PC-9 (cell line): ENCODE results near the gene STX18. TPM values are rescaled to one million over a fixed set of nuclear protein-coding genes. Genes with fewer than 3 reads are reported as not detected.

Experiments
- BruUV-seq: library from RNA; stranded (reverse); fragments of 400-500 nt; replicated peaks from 2 replicates; lab custom pipeline; 2021; lab: Mats Ljungman, UMichigan
- CTCF ChIA-PET: fragments of 300-600 bp; sonication (Branson Sonifier 250); formaldehyde crosslinking; loops from one replicate; lab custom pipeline; 2022; ENCODE audit warnings: antibody characterized with exemption; lab: Charles Lee
- POLR2A ChIA-PET: fragments of 300-600 bp; sonication (Branson Sonifier 250); formaldehyde crosslinking; loops from one replicate; lab custom pipeline; 2022; ENCODE audit warnings: antibody characterized with exemption; ENCODE audit not compliant: unreplicated experiment; lab: Charles Lee
- DNase-seq, 2 experiments: peaks; one replicate each; pipeline versions ENCODE4 v3.0.0 to v3.0.0-alpha.2; 2015 to 2022; ENCODE audit warnings: mixed read lengths in 1 of 2
- H2AFZ ChIP-seq: fragments of 200-600 bp; sonication (generic); 2 replicates; pipeline ENCODE4 v1.8.1; 2017; ENCODE audit warnings: antibody characterized with exemption
- H3F3A ChIP-seq: fragments of 200-600 bp; sonication (generic); 2 replicates; pipeline ENCODE4 v1.8.1; 2017; ENCODE audit warnings: antibody characterized with exemption, mild to moderate bottlenecking, low read depth; ENCODE audit not compliant: insufficient read depth
- H3K27ac ChIP-seq: fragments of 200-600 bp; sonication (generic); 2 replicates; pipeline ENCODE4 v1.6.1; 2016; ENCODE audit warnings: mixed run types
- H3K27me3 ChIP-seq: fragments of 200-600 bp; sonication (generic); 2 replicates; pipeline ENCODE4 v1.6.1; 2016; ENCODE audit warnings: low read depth, mixed run types; ENCODE audit not compliant: insufficient read depth
- H3K36me3 ChIP-seq: fragments of 200-600 bp; sonication (generic); 2 replicates; pipeline ENCODE4 v1.6.1; 2016; ENCODE audit warnings: low read depth, mixed run types
- H3K4me1 ChIP-seq: fragments of 200-600 bp; sonication (generic); replicated peaks from 2 replicates; pipeline ENCODE4 v1.6.1; 2016; ENCODE audit warnings: mixed run types; ENCODE audit not compliant: insufficient read depth
- H3K4me2 ChIP-seq: fragments of 200-600 bp; sonication (generic); 2 replicates; pipeline ENCODE4 v1.6.1; 2017; ENCODE audit warnings: mixed run types
- H3K4me3 ChIP-seq: fragments of 200-600 bp; sonication (generic); 2 replicates; pipeline ENCODE4 v1.6.1; 2016; ENCODE audit warnings: mixed run types
- H3K79me2 ChIP-seq: fragments of 200-600 bp; sonication (generic); 2 replicates; pipeline ENCODE4 v1.6.1; 2017; ENCODE audit warnings: low read depth, mixed run types
- H3K9me2 ChIP-seq: fragments of 200-600 bp; sonication (generic); 2 replicates; pipeline ENCODE4 v1.8.1; 2017; ENCODE audit warnings: mild to moderate bottlenecking; ENCODE audit not compliant: insufficient read depth
- H3K9me3 ChIP-seq: fragments of 200-600 bp; sonication (generic); 2 replicates; pipeline ENCODE4 v1.8.1; 2016; ENCODE audit warnings: low read depth; ENCODE audit not compliant: insufficient read depth
- H4K20me1 ChIP-seq: fragments of 200-600 bp; sonication (generic); 2 replicates; pipeline ENCODE4 v1.8.1; 2017; ENCODE audit not compliant: insufficient read depth
- CTCF ChIP-seq: fragments of 200-600 bp; sonication (generic); conservative IDR thresholded peaks from 2 replicates; pipeline ENCODE4 v1.6.1; 2017; ENCODE audit warnings: mixed run types, antibody characterized with exemption, mild to moderate bottlenecking, moderate library complexity
- EZH2 ChIP-seq: fragments of 200-600 bp; sonication (generic); IDR thresholded peaks from 2 replicates; pipeline ENCODE4 v1.8.0; 2017; ENCODE audit warnings: antibody characterized with exemption, low read depth
- intact Hi-C: fragments of 100-400 bp; cut with micrococcal nuclease; formaldehyde crosslinking; loops from one replicate; pipeline ENCODE4 v1.10.0; 2022; ENCODE audit not compliant: unreplicated experiment
- total RNA-seq: library from RNA; stranded (reverse); gene quantifications from 2 replicates; pipeline ENCODE4 v1.2.3, GENCODE V29; 2021

The STX18 gene
- total RNA-seq, 1 experiment from 2014 or later: 30.5 TPM

DNA sequence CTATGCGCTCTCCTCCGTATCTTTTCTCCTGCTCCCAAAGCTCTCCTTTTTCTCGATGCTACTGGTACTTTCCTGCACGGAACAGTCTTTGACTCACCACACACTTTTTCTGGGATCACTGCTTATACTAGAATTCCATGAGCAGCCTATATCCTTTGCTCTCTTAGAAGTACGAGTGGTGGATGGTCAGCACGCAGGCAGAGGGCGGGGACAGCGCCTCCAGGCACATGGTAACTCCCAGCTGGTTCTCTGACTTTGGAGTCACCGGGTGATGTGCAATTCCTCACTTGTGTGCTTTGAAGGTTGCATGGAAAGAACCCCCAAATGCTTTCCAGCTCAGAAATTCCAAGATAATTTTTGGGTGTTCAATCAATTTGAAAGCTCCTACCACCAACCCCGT, 56.0 kb downstream of the STX18 start:
- POLR2A ChIA-PET: interaction anchor here (0.5 kb wide), 1 partner anchor 89 kb away, joined by 3 read pairs; no protein-coding TSS in a partner anchor
- TF ChIP-seq EZH2 (no peak), CTCF (no peak)
- no peak for DNase-seq
- H4K20me1 ChIP-seq: peaks cover 11% of the 10 kb centered on the region; the same call in 1 of the 2 replicates
- H3K27me3 ChIP-seq: no peaks in the 10 kb centered on the region
- 0 out of 2 replicates have a peak, but pooled peaks cover 4% of the 10 kb centered on the region for H3K79me2 ChIP-seq
- no peak overlapping the region for H3K27ac ChIP-seq
- H3K4me3 ChIP-seq: no peak overlapping the region
- no peaks in the 10 kb centered on the region for H3K9me3 ChIP-seq
- no peaks in the 10 kb centered on the region for H3K9me2 ChIP-seq
- H3F3A ChIP-seq: no peaks in the 10 kb centered on the region
- intact Hi-C loops: loop anchor here (5.0 to 10.0 kb wide), 2 partner anchors 901 to 1339 kb away; no protein-coding TSS in a partner anchor
- no peaks in the 10 kb centered on the region for H3K4me1 ChIP-seq
- no peak overlapping the region for H2AFZ ChIP-seq
- H3K4me2 ChIP-seq: no peak overlapping the region
- no TSS peak for BruUV-seq
- CTCF ChIA-PET: no interaction called here
- no peaks in the 10 kb centered on the region for H3K36me3 ChIP-seq

- intact Hi-C loops: loop anchor here (10.0 kb wide), 1 partner anchor 1343 kb away; no protein-coding TSS in a partner anchor
- H3K4me3 ChIP-seq: no peak overlapping the region
- H3K4me2 ChIP-seq: no peak overlapping the region
- H3F3A ChIP-seq: no peaks in the 10 kb centered on the region
- no peak for TF ChIP-seq CTCF
- TF ChIP-seq EZH2: no peak
- CTCF ChIA-PET: interaction anchor here (1.2 kb wide), 1 partner anchor 10 kb away, joined by 3 read pairs; no protein-coding TSS in a partner anchor
- no peaks in the 10 kb centered on the region for H3K9me3 ChIP-seq
- POLR2A ChIA-PET: no interaction called here
- H4K20me1 ChIP-seq: peaks cover 5% of the 10 kb centered on the region; the same call in 1 of the 2 replicates
- H3K27ac ChIP-seq: no peak overlapping the region
- no peaks in the 10 kb centered on the region for H3K9me2 ChIP-seq
- H3K4me1 ChIP-seq: no peaks in the 10 kb centered on the region
- no peak overlapping the region for H2AFZ ChIP-seq
- no peaks in the 10 kb centered on the region for H3K36me3 ChIP-seq
- no TSS peak for BruUV-seq
- H3K79me2 ChIP-seq: no peaks in the 10 kb centered on the region
- no peak for DNase-seq
- no peaks in the 10 kb centered on the region for H3K27me3 ChIP-seq
These were observed 60.4 kb downstream of the STX18 start for GRCh38 chr4:4481399-4481994.

GRCh38 chr4:4480685-4481398, 61.0 kb downstream of the STX18 start:
- no TSS peak for BruUV-seq
- intact Hi-C loops: loop anchor here (10.0 kb wide), 1 partner anchor 1344 kb away; no protein-coding TSS in a partner anchor
- no peak overlapping the region for H3K27ac ChIP-seq
- H3K36me3 ChIP-seq: no peaks in the 10 kb centered on the region
- no peak overlapping the region for H3K4me2 ChIP-seq
- H3F3A ChIP-seq: no peaks in the 10 kb centered on the region
- H2AFZ ChIP-seq: no peak overlapping the region
- CTCF ChIA-PET: interaction anchor here (1.2 kb wide), 1 partner anchor 11 kb away, joined by 3 read pairs; no protein-coding TSS in a partner anchor
- H3K27me3 ChIP-seq: no peaks in the 10 kb centered on the region
- H3K9me2 ChIP-seq: no peaks in the 10 kb centered on the region
- TF ChIP-seq EZH2 (no peak), CTCF (no peak; the same call in 1 of the 2 replicates)
- peaks cover 5% of the 10 kb centered on the region; the same call in 1 of the 2 replicates for H4K20me1 ChIP-seq
- no peaks in the 10 kb centered on the region for H3K4me1 ChIP-seq
- H3K4me3 ChIP-seq: no peak overlapping the region
- H3K79me2 ChIP-seq: no peaks in the 10 kb centered on the region
- DNase-seq: no peak
- H3K9me3 ChIP-seq: no peaks in the 10 kb centered on the region
- POLR2A ChIA-PET: no interaction called here
